GM13977 (cell line): ENCODE measurements around the gene GIPC1.
A peak's percentile ranks its signal among the peaks of the same experiment; 100 is the strongest.

ENCODE experiments used
- DNase-seq: peaks from one replicate; pipeline ENCODE4 v3.0.0; 2012; ENCODE audit warnings: low spot score
- in situ Hi-C: fragments of 300-500 bp; cut with MboI; formaldehyde crosslinking; loops from one replicate; pipeline ENCODE4 v1.12.0; 2022; ENCODE audit warnings: low sequenced_read_pairs, low pct_unique_long_range_greater_than_20kb, mixed read lengths, inconsistent platforms; ENCODE audit not compliant: unreplicated experiment
- TF ChIP-seq, protein P1 (sequence below): IDR thresholded peaks from 2 replicates; pipeline ENCODE4 v1.5.1; 2012; ENCODE audit warnings: mild to moderate bottlenecking, control low read depth; ENCODE audit not compliant: insufficient read depth; ENCODE audit errors: extremely low read depth, missing control alignments

GIPC1 gene

DNA sequence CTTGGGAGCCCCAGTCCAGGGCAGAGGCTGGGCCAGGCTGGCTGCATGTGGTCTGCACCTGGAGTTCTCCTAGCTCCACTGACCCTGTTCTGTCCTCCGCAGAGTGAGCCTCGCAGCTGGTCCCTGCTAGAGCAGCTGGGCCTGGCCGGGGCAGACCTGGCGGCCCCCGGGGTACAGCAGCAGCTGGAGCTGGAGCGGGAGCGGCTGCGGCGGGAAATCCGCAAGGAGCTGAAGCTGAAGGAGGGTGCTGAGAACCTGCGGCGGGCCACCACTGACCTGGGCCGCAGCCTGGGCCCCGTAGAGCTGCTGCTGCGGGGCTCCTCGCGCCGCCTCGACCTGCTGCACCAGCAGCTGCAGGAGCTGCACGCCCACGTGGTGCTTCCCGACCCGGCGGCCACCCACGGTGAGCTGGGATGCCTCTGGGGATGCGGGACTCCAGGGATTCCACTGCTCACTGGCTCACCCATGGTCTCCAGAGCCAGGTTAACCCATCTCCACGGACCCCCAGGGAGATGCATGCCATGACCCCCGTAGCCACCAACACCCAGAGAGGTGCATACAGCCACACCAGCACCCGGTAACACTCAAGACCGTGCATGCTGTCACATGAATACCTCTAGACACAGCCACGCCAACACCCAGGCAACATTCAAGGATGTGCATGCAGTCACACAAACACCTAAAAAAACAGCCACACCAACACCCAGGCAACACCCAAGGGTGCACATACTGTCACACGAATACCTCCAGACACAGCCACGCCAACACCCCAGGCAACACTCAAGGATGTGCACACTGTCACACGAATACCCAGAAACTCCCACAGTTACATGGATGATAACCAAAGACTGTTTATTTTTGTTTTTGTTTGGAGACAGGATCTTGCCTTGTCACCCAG lies 54.6 kb downstream of the GIPC1 start:
- in situ Hi-C loops = no loop called here
- DNase-seq = no peak
- TF ChIP-seq, protein P1, sequence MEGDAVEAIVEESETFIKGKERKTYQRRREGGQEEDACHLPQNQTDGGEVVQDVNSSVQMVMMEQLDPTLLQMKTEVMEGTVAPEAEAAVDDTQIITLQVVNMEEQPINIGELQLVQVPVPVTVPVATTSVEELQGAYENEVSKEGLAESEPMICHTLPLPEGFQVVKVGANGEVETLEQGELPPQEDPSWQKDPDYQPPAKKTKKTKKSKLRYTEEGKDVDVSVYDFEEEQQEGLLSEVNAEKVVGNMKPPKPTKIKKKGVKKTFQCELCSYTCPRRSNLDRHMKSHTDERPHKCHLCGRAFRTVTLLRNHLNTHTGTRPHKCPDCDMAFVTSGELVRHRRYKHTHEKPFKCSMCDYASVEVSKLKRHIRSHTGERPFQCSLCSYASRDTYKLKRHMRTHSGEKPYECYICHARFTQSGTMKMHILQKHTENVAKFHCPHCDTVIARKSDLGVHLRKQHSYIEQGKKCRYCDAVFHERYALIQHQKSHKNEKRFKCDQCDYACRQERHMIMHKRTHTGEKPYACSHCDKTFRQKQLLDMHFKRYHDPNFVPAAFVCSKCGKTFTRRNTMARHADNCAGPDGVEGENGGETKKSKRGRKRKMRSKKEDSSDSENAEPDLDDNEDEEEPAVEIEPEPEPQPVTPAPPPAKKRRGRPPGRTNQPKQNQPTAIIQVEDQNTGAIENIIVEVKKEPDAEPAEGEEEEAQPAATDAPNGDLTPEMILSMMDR = no peak

DNA sequence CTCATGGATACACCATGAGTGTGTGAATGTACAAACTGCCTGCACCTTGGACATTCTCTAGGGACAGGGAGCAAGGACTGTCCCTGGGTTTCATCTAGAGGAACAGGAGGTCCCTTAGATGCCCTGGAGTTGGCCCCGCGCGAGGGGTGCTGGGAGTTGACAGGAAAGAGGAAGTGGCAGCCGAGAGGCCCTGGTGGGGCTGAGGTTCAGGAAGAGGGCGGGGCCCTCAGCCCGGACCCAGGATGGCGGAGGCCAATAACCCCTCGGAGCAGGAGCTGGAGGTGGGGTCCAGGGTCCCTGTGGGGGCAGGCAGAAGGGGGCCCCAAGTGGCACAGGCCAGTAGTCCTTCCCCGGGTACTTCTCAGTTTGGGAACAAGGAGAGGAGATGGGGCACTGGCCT lies 55.9 kb downstream of the GIPC1 start:
- in situ Hi-C loops = no loop called here
- DNase-seq = peak; percentile 87
- TF ChIP-seq, protein P1 = no peak

DNA sequence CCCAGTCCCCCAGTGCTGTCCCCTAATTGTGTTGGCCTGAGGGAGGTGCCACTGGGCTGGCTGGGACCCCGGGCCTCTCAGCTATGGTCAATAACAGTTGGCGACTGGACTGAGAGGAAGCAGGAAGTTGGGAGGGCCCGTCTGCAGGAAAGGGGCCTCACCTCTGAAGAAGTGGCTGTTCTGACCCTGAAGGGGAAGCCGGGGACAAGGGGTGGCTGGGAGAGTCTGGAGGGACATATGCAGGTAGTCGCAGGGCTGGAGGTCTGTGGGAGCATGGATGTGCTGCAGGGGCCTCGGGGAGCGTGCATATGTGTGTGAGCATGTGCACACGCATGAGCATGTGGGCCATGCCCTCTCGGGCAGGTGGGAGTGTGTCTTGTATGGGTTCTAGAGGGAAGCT lies 56.9 kb downstream of the GIPC1 start:
- no peak for DNase-seq
- TF ChIP-seq, protein P1 = no peak
- in situ Hi-C loops = no loop called here

DNA sequence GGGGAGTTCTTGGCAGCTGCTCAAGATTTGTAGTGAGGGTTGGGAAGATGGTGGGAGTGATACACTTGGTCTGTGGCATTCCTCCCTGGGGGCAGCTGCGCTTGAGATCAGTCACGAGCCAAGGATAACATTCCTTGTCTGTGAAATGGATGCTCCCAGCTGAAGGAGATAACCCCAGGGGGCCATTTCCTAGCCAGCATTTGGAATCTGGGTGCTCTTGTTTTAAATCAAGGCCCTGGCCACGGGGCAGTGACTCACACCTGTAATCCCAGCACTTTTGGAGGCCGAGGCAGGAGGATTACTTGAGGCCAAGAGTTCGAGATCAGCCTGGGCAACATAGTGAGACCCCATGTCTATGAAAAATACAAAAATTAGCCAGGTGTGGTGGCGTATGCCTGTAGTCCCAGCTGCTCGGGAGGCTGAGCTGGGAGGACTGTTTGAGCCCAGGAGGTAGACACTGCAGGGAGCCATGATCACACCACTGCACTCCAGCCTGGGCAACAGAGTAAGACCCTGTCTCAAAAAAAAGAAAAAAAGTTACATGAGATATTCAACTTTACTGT lies 58.3 kb downstream of the GIPC1 start:
- DNase-seq = no peak

DNA sequence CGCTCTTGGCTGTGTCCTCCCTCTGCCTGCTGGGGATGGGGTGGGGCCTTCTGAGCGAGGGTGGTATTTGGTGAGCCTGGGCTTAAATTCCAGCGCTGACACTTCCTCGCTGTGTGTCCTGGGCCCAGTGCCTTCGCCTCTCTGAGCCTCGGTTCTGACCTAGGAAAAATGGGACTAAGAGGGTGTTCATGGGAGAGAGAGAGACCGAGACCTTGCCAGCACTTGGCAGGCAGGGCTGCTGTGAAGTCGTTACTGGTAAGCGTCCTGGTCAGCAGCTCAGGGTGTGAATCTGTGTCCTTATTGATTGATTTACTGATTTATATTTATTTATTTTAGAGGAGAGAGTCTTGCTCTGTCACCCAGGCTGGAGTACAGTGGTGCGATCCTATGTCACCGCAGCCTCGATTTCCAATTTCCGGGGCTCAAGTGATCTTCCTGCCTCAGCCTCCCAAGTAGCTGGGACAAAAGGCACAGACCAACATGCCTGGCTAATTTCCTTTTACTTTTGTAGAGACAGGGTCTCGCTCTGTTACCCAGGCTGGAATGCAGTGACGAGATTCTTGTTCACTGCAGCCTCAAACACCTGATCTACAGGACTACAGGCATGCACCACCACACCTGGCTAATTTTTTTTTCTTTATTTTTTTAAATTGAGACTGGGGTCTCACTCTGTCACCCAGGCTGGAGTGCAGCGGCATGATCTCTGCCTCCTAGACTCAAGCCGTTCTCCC lies 60.4 kb downstream of the GIPC1 start:
- in situ Hi-C loops = no loop called here
- TF ChIP-seq, protein P1 = no peak
- DNase-seq = no peak

More for the DNA sequence above, 58.3 kb downstream of the GIPC1 start:
- TF ChIP-seq, protein P1 = no peak
- in situ Hi-C loops = no loop called here

DNA sequence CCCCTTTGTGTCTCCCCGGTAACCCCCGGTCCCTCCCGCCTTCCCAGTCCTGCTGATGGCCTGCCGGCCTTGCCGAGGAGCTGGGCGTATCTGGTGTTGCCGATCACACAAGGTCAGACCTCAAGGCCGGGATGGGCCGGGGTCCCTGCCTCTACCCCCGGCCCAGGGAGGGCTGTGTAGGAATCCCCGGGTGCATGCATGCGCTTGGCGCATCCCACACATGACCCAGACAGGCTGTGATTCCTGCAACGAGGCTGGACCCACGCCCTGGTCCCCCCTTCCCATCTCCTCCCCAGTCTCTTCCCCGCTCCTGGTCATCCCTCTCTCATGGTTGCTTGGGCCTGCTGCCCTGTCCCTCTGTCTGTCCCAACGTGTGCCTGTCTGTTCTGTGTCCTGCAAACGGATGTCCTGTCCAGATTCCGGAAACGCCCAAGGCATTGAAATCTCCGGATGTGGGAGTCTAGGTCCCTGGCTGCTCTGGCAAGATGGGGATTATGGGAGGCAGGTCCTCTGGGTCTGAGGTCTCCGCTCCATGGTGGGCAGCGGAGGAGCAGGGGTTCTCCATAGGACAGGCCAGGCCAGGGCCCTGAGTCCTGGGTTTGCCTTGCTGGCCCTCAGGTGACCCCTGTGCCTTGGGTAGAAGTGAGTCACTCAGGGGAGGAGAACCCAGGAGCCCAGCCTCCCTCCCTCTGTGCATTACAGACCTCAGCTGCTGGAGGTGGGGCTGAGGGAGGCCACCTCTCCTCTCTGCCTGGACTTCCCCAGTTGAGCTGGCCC lies 61.2 kb downstream of the GIPC1 start:
- in situ Hi-C loops = no loop called here
- no peak for DNase-seq
- TF ChIP-seq, protein P1 = no peak
